Stimulated activated CD4-positive, alpha-beta T cell treated with anti-CD3 and anti-CD28 coated beads, Interleukin-4, amount 100 ng/mL, for 48 hours (primary cell): Measurements from ENCODE around the gene CHIC1.
"Not testable (repeated sequence)": the region's sequence is repeated elsewhere in the genome, so short reads cannot be mapped to it uniquely, and the experiment has no call there.

Experiments used
- DNase-seq, 2 donors: peaks; one replicate each; pipeline ENCODE4 v3.0.0-alpha.2; 2020; ENCODE audit warnings: low read depth in 2 of 2

The CHIC1 gene

DNA sequence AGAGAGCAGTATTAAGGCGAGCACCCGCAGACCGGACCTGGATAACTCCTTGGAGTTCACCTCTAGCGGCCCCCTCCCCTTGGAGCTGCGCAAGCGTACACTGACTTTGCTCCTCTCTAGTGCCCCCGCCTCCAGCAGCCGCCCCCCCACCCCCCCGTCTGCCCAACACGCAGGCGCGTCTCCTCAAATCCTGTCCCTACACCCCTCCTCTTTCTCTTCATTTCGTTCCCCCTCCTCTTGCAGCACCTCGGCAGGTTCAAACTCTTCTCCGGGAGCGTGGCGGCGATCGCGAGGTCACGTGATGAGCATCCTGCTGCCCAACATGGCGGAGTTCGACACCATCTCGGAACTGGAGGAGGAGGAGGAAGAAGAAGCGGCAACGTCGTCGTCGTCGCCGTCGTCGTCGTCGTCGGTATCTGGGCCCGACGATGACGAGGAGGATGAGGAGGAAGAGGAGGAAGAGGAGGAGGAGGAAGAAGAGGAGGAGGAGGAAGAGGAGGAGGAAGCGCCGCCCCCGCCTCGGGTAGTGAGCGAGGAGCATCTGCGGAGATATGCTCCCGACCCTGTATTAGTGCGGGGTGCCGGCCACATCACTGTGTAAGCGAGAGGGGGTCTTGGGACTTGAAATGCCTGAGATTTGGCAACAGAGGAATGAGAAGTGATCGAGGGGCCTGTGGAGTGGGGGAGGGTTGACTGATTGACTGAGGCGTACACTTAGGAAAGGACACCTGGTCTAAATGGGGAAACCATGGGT, at the start of gene CHIC1:
CHIC1 (plus strand) TSS at position 214 of the 754 bp plus-strand sequence; CDS start at position 302, 88 bp downstream.
- DNase-seq = peak; percentile 37 to 60

DNA sequence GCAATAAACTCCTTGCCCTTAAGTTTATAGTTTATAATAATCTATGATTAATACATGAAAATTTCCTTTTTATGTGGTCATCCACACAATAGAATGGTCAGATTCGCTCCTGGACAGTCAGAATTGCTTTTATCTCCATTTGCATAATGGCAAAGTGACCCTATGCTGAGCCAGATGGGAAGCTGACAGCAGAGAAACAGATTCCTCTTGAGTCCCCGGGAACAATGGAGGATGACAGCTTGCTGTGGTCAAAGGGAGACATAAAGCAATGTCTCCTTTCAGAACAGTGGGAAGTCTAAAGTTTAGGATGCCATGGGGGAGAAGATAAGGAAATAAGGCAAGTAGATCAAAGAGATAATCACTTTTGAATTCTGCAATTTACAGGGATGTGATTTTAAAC, 40.2 kb upstream of the CHIC1 start:
- DNase-seq = not testable (repeated sequence)

DNA sequence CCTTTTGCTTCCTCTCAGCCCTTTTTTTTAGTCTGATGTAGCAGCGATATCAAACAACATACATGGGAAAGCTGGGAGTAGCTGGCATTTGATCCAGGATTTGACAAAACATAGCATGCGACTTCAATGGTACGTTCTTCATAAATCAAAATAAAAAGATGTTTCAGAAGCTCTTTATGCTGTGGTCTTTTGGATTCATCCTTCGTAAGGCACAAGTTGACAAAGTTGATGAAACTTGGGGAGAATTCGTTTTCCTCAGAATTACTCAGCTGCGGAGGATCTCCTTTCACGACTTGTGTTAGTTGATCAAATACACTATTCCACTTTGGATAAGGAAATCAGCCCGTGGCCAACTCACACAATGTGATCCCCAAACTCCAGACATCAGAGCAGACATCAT, 38.1 kb upstream of the CHIC1 start:
- DNase-seq = no peak

DNA sequence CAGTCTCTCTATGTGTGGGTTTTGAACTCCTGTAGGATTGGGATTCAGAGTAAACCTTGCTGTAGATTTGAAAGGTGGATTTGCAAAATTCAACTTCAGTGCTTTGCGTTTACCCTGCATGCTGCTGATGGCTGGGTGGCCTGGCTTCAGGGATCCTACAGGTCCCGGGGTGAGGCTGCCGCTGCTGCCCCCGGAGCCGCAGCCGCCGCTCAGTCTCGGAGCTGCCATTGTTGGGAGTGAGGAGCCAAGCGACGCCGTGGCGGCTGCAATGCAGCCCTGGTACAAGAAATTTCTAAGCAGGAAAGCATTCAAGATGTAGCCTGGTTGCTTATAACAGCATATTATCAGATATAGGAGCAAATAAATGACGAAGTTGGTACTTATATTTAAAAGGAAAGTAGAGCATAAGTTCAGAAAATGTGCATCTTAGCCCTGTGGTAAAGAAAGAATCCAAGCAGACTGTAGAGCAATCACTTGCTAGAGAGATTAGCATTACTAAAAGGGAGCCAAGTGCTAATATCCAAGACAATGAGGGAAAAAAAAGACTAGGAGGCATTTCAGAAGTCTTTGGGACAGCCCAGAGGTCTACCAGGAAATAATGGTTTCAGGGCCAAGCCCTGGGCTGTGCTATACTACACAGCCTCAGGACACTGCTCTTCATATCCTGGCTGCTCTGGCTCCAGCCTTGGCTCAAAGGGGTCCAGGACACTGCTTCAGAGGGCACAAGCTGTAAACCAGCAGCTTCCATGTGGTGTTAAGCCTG, 36.9 kb upstream of the CHIC1 start:
- DNase-seq = no peak

DNA sequence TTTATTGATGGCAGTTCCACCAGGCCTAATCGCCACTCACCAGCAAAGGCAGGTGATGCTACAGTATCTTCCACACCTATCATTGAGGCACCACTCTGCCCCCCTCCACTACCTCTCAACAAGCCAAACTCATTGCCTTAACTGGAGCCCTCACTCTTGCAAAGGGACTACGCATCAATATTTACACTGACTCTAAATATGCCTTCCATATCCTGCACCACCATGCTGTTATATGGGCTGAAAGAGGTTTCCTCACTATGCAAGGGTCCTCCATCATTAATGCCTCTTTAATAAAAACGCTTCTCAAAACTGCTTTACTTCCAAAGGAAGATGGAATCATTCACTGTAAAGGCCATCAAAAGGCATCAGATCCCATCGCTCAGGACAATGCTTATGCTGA, 31.3 kb upstream of the CHIC1 start:
- not testable (repeated sequence) for DNase-seq

DNA sequence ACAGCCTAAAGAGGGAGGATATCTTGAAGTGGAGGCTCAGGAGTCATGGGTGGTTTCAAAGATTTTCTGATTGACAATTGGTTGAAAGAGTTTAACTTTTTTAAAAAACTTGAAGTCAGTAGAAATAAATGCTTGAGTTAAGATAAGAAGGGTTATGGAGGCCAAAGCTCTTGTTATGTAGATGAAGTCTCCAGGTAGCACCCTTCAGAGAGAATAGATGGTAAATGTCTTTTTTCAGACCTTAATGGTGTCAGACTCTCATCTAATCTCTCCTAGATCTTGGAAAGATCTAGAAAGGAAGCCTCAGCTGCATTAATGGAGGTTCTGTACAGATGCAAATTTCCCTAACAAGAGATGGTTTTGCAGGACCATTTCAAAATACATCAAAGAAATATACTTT, 6.8 kb upstream of the CHIC1 start:
- no peak for DNase-seq

DNA sequence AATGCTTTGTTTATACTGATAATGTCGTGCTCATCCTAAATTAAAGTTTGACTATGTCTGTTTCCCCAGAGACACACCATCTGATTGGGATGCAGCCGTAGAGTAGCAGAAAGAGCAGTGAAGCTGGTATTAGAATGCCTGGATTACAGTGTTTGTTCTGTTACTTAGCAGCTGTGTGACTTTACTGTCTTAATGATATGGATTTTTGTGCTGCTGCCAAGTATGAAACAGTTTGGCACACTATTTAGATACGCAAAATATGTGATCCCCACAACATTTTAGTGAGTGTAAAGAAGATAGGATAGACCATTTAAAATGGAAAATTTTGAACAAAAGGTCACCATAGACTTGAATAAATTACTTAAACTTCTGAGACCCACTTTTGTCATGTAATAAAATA, 1.2 kb upstream of the CHIC1 start:
- no peak for DNase-seq

DNA sequence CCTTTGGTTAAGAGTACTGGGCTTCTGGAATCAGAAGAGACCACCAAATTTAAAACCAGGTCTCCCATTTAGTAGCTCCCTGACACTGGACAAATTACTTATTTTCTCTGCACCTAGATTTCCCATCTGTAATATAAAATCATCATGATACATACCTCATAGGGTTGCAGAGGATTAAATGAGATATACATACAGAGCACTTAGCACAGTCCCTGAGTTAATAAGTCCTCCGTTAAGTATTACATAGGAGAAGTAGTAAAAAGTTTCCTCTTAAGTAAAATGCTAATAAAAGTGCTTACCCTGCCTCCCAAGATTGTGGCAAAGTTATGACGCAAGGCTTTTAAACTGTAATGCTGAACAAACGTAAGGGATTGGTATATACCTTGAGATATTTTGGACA, 539 bp upstream of the CHIC1 start:
- no peak for DNase-seq

DNA sequence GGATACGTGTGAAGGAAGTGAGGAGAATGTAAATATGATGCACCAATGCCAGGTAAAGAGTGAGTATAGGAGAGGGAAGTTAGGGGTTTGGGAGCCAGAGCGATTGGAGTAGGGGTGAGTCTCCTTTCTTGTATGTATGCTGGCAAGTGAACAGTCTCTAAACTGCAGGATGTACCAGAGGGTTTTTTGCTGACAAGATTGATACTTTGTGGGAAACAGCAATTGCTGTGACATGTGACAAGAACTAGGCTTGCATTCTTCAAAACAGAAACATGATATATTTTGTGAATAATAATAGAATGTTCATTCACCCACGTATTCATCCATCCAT, 706 bp downstream of the CHIC1 start:
- no peak for DNase-seq

DNA sequence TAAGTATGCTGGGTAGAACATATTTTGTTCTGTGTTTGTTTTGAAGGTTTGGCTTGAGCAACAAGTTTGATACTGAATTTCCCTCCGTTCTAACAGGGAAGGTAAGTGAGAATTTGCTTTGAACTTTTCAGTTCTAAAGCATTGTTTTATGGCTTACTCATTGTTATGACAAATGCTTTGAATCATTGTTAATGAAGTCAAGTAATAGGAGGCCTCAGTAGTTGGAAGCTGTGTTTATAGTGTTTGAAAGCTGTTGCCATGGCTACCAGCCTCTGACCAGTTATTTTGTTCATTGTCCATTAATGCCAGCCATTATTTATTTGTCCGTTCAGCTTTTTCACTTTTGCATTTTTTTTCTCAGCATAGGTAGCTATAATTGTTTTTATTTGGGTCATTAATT, 14.4 kb downstream of the CHIC1 start:
- DNase-seq = no peak

DNA sequence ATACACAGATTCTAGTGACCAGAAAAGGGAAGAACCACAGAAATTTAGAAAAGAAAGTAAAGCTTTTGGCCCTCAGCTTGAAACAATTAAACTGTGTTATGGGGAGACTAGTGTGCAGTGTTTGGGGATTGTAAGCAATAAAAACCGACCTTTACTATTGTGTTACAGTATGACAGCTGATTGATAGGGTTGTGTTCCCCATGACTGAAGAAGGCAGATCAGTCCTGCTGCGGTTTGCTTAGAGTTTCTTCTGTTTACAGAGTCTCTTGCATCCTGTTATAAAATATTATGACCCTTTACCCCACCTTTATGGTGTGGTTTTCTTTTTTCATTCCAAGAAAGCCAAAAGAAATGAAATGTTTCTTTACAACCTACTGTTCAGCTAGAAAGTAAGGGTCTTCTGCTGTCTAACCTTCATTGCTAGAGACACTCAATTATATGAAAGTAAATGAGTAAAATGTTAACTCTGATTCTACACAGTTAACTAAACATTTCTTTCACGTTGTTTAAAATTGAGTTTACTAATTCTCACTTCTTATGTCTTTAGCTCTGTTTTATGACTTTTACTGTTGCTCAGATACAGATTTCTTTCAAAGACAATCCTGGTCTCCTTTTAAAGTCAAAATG, 18.1 kb downstream of the CHIC1 start:
- no peak for DNase-seq

DNA sequence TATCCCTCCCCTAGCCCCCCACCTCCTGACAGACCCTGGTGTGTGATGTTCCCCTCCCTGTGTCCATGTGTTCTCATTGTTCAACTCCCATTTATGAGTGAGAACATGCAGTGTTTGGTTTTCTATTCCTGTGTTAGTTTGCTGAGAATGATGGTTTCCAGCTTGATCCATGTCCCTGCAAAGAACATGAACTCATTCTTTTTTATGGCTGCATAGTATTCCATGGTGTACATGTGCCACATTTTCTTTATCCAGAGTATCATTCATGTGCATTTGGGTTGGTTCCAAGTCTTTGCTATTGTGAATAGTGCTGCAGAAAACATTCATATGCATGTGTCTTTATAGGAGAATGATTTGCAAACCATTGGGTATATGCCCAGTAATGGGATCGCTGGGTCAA, 34.8 kb downstream of the CHIC1 start:
- DNase-seq = not testable (repeated sequence)

DNA sequence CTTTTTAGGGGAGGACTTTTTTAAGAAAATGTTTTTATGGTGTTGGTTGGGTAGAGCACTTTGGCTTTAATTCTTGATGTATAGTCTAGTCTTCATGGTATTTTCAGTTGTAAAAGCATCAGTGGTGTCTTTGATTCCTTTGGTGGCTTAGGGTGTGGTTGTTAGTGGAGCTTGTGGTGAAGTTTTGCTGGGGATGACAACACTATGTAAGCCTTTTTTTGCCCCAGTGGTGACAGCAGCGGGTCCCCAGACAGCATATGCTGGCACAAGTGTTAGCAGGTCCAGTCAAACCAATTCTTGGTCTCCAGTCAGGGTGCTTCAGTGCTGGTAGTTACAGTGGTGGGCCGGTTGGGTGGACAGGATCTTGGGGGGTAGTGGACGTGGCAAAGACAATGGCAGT, 52.0 kb downstream of the CHIC1 start:
- DNase-seq = no peak

DNA sequence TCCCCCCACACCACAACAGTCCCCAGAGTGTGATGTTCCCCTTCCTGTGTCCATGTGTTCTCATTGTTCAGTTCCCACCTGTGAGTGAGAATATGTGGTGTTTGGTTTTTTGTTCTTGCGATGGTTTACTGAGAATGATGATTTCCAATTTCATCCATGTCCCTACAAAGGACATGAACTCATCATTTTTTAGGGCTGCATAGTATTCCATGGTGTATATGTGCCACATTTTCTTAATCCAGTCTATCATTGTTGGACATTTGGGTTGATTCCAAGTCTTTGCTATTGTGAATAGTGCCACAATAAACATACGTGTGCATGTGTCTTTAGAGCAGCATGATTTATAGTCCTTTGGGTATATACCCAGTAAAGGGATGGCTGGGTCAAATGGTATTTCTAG, 78.7 kb downstream of the CHIC1 start:
- not testable (repeated sequence) for DNase-seq

DNA sequence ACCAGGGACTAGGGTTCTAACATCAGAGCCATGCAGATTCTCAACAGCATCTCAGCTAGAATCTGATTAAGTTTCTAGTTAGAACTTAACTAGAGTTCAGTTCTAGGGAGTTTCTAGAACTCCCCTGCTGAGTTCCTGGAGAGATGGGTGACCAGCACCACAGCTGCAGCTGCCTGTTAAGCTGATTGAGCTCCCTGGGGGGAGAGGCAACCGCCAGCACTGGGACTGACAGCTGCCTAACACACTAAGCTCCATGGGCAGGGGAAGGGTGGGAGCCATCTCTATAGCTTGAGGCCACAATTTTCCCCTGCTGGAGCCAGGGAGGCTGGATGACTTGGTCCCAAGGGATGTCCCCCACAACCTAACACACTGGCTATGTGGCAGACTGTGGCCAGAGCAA, 84.2 kb downstream of the CHIC1 start:
- no peak for DNase-seq

DNA sequence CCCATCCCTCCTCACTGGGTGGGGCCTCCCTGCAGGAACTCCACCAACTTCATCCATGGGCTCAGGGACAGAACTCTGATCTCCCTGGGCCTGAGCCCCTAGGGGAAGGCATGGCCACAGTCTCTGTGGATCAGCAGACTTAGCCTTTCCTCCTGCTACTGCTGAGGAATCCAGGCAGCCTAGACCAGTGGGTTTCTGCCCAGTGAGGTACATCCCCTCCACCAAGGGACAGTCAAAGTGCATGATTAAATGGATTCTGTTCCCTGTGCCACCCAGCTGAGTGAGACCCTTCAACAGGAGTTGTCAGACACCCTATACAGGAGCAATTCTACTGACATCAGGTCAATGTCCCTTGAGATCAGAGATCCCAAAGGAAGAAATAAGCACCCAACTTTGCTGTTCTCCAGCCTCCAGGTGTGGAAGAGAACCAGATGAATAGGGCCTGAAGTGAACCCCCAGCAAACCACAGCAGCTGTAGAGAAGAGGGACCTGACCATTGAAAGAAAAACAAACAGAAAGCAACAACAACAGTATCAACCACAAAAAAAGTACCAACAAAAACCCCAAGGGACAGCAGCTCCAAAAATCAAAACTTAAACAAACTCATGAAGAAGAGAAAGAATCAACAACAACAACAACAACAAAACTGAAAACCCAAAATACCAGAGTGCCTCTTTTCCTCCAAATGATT, 84.8 kb downstream of the CHIC1 start:
- DNase-seq = no peak

DNA sequence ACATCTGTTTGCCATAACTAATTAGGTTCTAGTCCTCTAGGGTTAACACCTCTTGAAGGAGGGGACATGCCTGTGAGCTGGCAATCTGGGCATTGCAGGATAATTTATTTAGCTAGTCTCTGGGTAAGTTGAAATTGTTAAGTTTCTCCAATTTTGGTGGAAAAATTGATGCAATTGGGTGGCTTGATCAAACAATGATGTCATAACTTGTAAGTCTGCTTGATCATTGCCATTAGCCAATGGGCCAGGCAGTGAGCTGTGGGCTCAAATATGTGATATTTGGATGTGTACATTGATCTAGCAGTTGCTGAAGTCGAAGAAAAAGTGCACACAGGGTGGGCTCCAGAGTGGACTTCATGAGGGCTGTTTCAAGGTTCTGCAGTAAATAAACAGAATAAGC, 98.3 kb downstream of the CHIC1 start:
- DNase-seq = not testable (repeated sequence)

DNA sequence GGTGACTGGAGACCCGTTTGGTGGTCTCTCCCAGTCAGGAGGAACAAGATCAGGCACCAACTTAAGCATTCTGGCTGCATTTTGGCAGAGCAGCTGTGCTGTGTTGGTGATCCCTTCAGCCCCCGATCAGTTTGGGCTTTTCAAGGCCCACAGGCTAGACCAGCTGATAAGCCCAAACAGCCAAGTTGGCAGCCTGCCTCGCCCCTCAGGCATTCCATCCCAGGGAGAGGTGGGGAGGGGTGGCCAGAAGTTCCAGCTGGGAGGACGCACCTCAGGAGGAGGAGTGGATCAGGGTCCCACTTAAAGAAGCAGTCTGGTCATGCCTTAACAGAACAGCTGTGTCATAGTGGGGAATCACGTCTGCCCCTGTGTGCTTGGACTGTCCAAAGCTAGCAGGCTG, 105.8 kb downstream of the CHIC1 start:
- DNase-seq = no peak

DNA sequence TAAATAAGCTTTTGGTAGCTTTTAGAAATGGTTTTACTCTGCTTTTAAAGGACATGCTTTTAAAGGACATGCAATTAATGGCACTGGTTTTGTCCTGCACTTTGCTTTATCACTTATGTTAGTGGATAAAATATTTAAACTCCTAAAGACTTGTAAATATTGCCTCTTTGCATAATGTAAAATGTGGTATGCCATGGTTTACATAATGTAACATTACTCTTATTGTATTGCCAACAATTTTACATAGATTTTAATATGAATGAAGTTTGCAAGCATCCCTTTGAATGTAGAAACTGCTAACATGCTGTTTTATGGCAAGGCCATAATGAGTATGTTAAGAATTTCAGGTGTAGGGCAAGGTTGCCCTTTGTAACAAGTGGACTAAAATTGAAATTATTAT, 118.4 kb downstream of the CHIC1 start:
- no peak for DNase-seq

DNA sequence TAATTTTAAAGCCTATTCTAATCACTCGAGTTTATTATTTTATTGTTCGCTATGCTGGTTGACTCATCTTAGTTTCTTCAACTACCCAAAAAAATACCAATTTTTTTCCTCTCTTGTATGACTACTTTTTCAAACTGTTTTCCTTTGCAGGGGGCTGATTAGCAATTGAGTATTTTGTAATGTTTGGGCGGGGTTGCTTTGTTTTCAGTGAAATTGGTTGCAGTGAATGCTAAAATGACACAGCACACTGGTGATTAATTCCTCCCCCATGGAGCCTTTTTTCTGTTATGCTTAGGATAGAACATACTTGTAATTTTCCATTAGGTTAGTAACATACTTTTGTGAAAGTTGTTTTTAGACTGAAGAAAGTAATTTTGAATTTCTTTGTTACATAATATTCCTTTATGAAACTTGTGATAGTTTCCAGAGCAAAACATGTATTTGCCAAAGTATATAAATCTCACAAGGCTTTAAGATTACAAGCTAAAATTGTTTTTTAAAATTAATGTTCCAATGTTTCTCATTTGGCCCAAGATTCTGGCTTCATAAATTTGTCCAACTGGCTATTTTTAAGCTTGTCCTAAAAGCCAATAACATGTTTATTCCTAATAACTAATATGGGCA, 120.4 kb downstream of the CHIC1 start:
- DNase-seq = no peak

DNA sequence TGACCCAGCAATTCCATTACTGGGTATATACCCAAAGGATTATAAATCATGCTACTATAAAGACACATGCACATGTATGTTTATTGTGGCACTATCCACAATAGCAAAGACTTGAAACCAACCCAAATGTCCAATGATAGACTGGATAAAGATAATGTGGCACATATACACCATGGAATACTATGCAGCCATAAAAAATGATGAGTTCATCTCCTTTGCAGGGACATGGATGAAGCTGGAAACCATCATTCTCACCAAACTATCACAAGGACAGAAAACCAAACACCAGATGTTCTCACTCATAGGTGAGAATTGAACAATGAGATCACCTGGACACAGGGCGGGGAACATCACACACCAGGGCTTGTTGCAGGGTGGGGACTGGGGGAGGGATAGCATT, 144.0 kb downstream of the CHIC1 start:
- DNase-seq = not testable (repeated sequence)

DNA sequence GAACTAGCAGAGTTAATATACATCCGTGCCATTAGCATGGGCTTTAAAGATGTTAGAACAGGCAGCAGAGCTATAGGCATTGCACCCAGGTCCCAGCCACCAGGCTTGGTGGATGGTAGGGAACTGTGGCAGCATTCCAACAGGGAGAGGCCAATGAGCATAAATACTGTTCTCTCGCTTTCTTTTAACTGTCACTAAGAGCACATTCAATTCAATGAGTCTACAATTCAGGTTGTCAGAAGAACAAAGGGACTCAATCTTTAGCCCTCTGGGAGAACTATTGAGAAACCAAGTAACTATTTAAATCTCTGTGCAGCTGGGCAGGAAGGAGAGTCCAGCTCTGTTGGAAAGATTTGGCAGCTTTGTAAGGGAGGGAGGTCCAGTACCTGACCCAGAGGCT, 165.6 kb downstream of the CHIC1 start:
- DNase-seq = no peak
